CD4-positive, alpha-beta T cell (primary cell): Measurements from ENCODE around the gene ANKS3. TPM values are rescaled to one million over a fixed set of nuclear protein-coding genes. Genes with fewer than 3 reads are reported as not detected.
A peak's percentile ranks its signal among the peaks of the same experiment; 100 is the strongest.

Source experiments
- ATAC-seq: fragments of 200-7000 bp; cut with Tn5 transposase; one replicate; pipeline ENCODE4 v1.10.0; 2022; ENCODE audit warnings: mild to moderate bottlenecking; ENCODE audit not compliant: poor library complexity
- CTCF ChIA-PET: fragments of 350-600 bp; sonication (Branson Sonifier 250); formaldehyde crosslinking; loops from one replicate; lab custom pipeline; 2021; ENCODE audit warnings: antibody characterized with exemption, inconsistent platforms; lab: Charles Lee
- POLR2A ChIA-PET: fragments of 350-600 bp; sonication (Branson Sonifier 250); formaldehyde crosslinking; loops from one replicate; lab custom pipeline; 2021; ENCODE audit warnings: antibody characterized with exemption, inconsistent platforms; lab: Charles Lee
- DNase-seq, 14 experiments: peaks; one replicate each; pipeline ENCODE4 v3.0.0-alpha.2; 2013 to 2020; ENCODE audit warnings: mixed read lengths in 2 of 14
- H3K27ac ChIP-seq, 2 donors: one replicate each; pipeline versions ENCODE4 v1.5.1 to v1.7.0; 2013; ENCODE audit warnings: low read length in 2 of 2, low read depth in 1 of 2, mild to moderate bottlenecking in 1 of 2
- H3K27me3 ChIP-seq, 2 experiments: 1 replicate in 1 of 2; 2 replicates in 1 of 2; pipeline versions ENCODE4 v1.6.1 to v1.7.0; 2013; ENCODE audit warnings: low read length in 2 of 2, control low read depth in 1 of 2, mild to moderate bottlenecking in 1 of 2, moderate library complexity in 1 of 2; ENCODE audit not compliant: insufficient read depth in 2 of 2, control insufficient read depth in 1 of 2
- H3K36me3 ChIP-seq: one replicate; pipeline ENCODE4 v1.6.1; 2013; ENCODE audit warnings: low read length, control low read depth; ENCODE audit not compliant: insufficient read depth
- H3K4me1 ChIP-seq: one replicate; pipeline ENCODE4 v1.6.1; 2013; ENCODE audit warnings: low read length, control low read depth; ENCODE audit not compliant: insufficient read depth
- H3K4me3 ChIP-seq: one replicate; pipeline ENCODE4 v1.5.1; 2013; ENCODE audit warnings: mild to moderate bottlenecking, low read length, moderate library complexity
- H3K9me3 ChIP-seq, 2 experiments: 1 replicate in 1 of 2; 2 replicates in 1 of 2; pipeline versions ENCODE4 v1.6.1 to v1.7.0; 2013; ENCODE audit warnings: low read length in 2 of 2, mild to moderate bottlenecking in 2 of 2, control low read depth in 1 of 2, moderate library complexity in 1 of 2; ENCODE audit not compliant: control insufficient read depth in 1 of 2, insufficient read depth in 1 of 2
- H3K27ac Mint-ChIP-seq: one replicate; pipeline ENCODE4 v1.8.0; 2020; ENCODE audit warnings: mixed read lengths
- H3K27me3 Mint-ChIP-seq: one replicate; pipeline ENCODE4 v1.8.0; 2021; ENCODE audit warnings: mixed read lengths
- H3K36me3 Mint-ChIP-seq: one replicate; pipeline ENCODE4 v1.8.0; 2021; ENCODE audit warnings: low read depth, mixed read lengths
- H3K4me1 Mint-ChIP-seq: one replicate; pipeline ENCODE4 v1.8.0; 2021; ENCODE audit warnings: low read depth, mixed read lengths
- H3K4me3 Mint-ChIP-seq: one replicate; pipeline ENCODE4 v1.8.0; 2020; ENCODE audit warnings: mild to moderate bottlenecking, mixed read lengths
- H3K9me3 Mint-ChIP-seq: one replicate; pipeline ENCODE4 v1.8.0; 2020; ENCODE audit warnings: mixed read lengths
- intact Hi-C, 2 experiments: fragments of 100-400 bp; cut with DNase I in 1 of 2; cut with micrococcal nuclease in 1 of 2; formaldehyde crosslinking; loops; one replicate each; pipeline versions ENCODE4 v1.15.1 to v1.9.0; 2023 to 2025; cut with DNase I, micrococcal nuclease
- total RNA-seq, 174 experiments: library from RNA in 2 of 174; stranded (reverse) in 2 of 174; gene quantifications; one replicate each; pipeline ENCODE4 v1.2.3 and lab custom pipeline; 2021 to 2026
- TF ChIP-seq, protein P1 (sequence below): fragments of 200-600 bp; IDR thresholded peaks from one replicate; pipeline ENCODE4 v1.8.0; 2022; ENCODE audit warnings: antibody characterized with exemption, mild to moderate bottlenecking

Gene ANKS3
- total RNA-seq, 2 experiments from 2014 or later = 13.5 TPM

DNA sequence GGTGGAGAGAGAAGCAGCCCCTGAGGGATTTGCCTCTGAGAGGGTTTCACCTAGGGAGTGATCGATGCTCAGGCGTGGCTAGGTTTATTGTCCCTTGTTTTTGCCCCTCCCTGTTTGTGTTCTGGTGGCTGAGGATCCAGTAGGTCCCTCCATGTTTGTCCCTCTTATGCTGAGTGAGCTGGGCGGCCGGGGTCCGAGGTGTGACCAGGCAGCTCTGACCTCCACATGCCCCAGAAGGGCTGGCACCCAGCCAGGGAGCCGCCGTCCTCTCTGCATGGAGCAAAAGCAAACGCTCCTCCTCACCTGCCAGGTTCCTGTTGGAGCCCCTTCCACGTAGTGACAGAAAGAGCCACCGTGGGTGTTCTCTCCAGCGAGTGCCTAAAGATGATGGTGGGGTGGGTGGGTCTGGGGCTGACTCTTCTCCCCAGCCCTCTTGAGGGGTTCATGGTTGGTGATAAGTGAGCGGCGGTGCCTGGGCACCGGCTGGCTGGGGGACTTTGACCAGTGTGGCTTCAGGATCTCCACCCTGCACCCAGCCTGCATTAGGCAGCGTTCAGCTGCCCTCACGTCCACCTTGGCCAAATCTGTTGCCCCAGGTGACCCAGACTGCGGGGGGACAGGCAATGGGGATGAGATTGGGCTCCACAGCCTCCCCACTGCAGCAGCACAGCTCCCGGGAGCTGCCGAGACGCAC lies 54.8 kb downstream of the ANKS3 start:
- Mint-ChIP-seq H3K27ac (peak overlapping the region; percentile 68), H3K9me3 (no peaks in the 10 kb centered on the region), H3K4me3 (no peak overlapping the region), H3K4me1 (peaks cover 34% of the 10 kb centered on the region), H3K36me3 (peaks cover 27% of the 10 kb centered on the region), H3K27me3 (no peaks in the 10 kb centered on the region)
- no peak overlapping the region for H3K27ac ChIP-seq
- ChIA-PET POLR2A (interaction anchor here (1.2 to 2.7 kb wide), 2 partner anchors 14 to 174 kb away, joined by 4 to 10 read pairs; partner anchors contain the start of gene NUDT16L1), CTCF (interaction anchor here (0.7 kb wide), 1 partner anchor 55 kb away, joined by 4 read pairs; the partner anchor contains the start of gene MGRN1)
- H3K4me3 ChIP-seq = no peak overlapping the region
- H3K27me3 ChIP-seq = no peaks in the 10 kb centered on the region
- no peak for ATAC-seq
- no peaks in the 10 kb centered on the region for H3K9me3 ChIP-seq
- TF ChIP-seq, protein P1, sequence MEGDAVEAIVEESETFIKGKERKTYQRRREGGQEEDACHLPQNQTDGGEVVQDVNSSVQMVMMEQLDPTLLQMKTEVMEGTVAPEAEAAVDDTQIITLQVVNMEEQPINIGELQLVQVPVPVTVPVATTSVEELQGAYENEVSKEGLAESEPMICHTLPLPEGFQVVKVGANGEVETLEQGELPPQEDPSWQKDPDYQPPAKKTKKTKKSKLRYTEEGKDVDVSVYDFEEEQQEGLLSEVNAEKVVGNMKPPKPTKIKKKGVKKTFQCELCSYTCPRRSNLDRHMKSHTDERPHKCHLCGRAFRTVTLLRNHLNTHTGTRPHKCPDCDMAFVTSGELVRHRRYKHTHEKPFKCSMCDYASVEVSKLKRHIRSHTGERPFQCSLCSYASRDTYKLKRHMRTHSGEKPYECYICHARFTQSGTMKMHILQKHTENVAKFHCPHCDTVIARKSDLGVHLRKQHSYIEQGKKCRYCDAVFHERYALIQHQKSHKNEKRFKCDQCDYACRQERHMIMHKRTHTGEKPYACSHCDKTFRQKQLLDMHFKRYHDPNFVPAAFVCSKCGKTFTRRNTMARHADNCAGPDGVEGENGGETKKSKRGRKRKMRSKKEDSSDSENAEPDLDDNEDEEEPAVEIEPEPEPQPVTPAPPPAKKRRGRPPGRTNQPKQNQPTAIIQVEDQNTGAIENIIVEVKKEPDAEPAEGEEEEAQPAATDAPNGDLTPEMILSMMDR = no peak
- DNase-seq = no peak
- intact Hi-C loops = no loop called here
- peaks cover 57% of the 10 kb centered on the region for H3K4me1 ChIP-seq
- peaks cover 35% of the 10 kb centered on the region for H3K36me3 ChIP-seq

DNA sequence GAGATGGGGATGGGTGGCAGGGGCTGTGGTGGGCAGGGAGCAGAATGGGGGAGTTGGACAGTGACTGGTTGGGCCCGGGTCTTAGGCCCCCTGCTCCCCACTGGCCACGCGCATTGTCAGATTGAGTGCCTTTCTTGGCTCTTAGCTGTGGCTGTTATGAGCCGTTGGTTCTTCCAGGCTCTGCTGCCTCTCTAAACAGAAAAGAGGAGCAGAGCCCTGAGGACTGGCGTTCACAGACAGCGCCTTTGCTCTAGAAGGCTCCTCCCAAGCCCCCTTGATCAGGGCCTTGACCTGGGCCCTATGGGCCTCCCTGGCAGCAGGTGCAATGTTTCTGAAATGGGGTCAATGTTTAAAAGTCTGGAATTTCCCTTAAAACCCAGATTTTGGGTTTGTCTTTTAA lies 55.5 kb downstream of the ANKS3 start:
- Mint-ChIP-seq H3K27ac (peak overlapping the region; percentile 68), H3K4me3 (no peak overlapping the region), H3K27me3 (no peaks in the 10 kb centered on the region), H3K4me1 (peaks cover 34% of the 10 kb centered on the region), H3K9me3 (no peaks in the 10 kb centered on the region), H3K36me3 (peaks cover 27% of the 10 kb centered on the region)
- TF ChIP-seq, protein P1 = no peak
- intact Hi-C loops = no loop called here
- Histone ChIP-seq H3K36me3 (peaks cover 32% of the 10 kb centered on the region), H3K4me3 (no peak overlapping the region), H3K4me1 (peaks cover 57% of the 10 kb centered on the region), H3K27ac (no peak overlapping the region), H3K9me3 (no peaks in the 10 kb centered on the region), H3K27me3 (no peaks in the 10 kb centered on the region)
- CTCF ChIA-PET = no interaction called here
- DNase-seq = no peak
- no peak for ATAC-seq
- POLR2A ChIA-PET = no interaction called here

DNA sequence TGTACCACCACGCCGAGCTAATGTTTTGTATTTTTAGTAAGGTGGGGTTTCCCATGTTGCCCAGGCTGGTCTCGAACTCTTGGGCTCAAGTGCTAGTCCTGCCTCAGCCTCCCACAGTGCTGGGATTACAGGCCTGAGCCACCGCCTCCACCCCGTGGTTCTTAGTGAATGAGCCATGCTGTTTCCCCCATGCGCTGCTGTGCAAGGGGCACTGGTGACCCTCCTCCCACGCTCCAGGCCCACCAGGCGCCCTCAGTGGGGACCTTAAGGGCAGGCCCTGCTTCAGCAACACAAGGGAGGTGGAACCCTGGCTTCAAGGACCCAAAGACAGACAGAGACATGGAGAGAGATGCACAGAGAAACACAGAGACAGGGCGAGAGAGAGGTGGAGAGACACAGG lies 56.1 kb downstream of the ANKS3 start:
- no peak overlapping the region for H3K27ac ChIP-seq
- Mint-ChIP-seq H3K4me1 (peaks cover 34% of the 10 kb centered on the region), H3K27me3 (no peaks in the 10 kb centered on the region), H3K27ac (peak overlapping the region; percentile 68), H3K36me3 (peaks cover 27% of the 10 kb centered on the region), H3K4me3 (no peak overlapping the region), H3K9me3 (no peaks in the 10 kb centered on the region)
- H3K9me3 ChIP-seq = no peaks in the 10 kb centered on the region
- TF ChIP-seq, protein P1 = no peak
- ATAC-seq (no peak), DNase-seq (no peak)
- CTCF ChIA-PET = no interaction called here
- POLR2A ChIA-PET = no interaction called here
- peaks cover 54% of the 10 kb centered on the region for H3K4me1 ChIP-seq
- intact Hi-C loops = no loop called here
- H3K27me3 ChIP-seq = no peaks in the 10 kb centered on the region
- peaks cover 32% of the 10 kb centered on the region for H3K36me3 ChIP-seq
- no peak overlapping the region for H3K4me3 ChIP-seq
